A204.1 (cell line): Measurements from ENCODE around the gene CBFA2T3.

Experiments used
- FAIRE-seq: peaks from 2 replicates; lab custom pipeline; 2012; peaks lifted over from hg19 to GRCh38; lab: Jason Lieb, UNC

The CBFA2T3 gene

GRCh38 chr16:88888057-88888456, 89.0 kb downstream of the CBFA2T3 start:
- FAIRE-seq = no peak

DNA sequence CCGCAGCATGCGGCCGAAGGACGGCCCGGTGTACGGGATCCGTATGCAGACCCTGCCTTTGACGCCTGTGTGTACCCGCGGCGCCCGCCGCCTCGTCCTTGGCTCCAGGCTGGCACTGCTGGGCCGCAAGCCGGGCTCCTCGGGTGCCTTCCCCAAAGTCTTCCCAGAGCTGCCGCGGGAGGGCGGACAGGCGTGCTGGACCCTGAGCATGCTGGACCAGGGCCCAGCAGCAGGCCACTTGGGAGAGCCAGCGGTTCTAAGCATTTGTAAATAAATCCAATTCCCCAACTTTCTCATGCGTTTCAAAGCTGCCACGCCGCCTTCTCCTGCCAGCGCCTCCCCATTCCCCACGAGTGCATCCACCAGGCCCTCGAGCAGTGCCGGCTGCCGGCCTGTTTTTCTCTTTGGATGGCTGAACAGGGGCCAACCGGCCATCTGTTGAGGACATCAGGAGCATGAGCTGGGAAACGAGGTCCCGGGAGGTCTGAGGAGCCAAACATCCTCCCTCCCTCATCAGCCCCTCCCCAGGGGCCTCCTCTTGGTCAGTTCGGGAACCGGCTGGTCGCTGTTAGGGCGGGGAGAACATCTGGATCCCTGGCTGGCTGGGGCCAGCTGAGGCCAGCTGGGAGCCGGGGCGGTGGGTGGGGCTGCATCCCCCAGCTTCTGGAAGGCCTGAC, 90.0 kb downstream of the CBFA2T3 start:
- FAIRE-seq = no peak

DNA sequence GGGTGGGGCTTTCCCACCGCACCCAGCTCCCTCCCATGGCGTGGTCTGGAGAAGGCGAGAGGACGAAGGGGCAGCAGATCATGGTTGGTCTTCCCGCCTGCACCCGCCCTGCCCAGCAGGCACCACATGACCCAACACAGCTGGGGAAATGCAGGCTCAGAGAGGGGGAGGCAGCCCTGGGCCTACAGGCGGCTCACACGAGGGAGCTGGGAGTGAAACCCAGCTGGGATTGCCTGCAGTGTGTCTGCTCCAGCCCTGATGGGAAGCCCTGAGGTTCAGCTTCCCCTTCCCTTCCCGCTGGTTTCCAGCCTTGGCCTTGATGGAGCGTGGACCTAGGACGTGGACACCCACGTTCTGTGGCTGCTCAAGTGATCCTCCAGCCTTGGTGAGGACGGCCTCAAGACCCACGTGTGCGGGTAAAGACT, 90.6 kb downstream of the CBFA2T3 start:
- FAIRE-seq = no peak

GRCh38 chr16:88885693-88886280, 91.2 kb downstream of the CBFA2T3 start:
- no peak for FAIRE-seq

GRCh38 chr16:88884569-88885271, 92.3 kb downstream of the CBFA2T3 start:
- no peak for FAIRE-seq

DNA sequence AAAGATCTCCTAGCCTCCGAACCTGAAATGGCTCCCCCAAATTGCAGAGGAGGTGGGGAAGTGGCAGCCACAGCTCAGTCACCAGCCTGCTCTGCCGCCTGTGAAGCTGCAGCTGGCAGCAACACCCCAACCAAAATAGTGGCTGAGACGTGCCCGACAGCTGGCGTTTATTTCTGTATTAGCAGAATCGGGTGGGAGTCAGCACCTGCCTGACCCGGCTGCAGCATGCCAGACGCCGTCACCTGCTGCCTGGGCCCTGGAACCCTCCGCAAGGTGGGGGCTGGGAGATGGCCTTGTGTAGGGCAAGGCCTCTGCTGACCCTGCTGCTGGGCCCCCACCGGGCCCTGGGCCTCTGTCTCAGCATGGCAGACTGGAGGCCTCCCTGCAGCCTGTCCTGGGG, 93.1 kb downstream of the CBFA2T3 start:
- FAIRE-seq = no peak

- FAIRE-seq = no peak
These were observed 93.7 kb downstream of the CBFA2T3 start for GRCh38 chr16:88883117-88883895.

GRCh38 chr16:88882358-88883030, 94.5 kb downstream of the CBFA2T3 start:
- no peak for FAIRE-seq

- no peak for FAIRE-seq
These were observed 95.2 kb downstream of the CBFA2T3 start for GRCh38 chr16:88881675-88882357.

DNA sequence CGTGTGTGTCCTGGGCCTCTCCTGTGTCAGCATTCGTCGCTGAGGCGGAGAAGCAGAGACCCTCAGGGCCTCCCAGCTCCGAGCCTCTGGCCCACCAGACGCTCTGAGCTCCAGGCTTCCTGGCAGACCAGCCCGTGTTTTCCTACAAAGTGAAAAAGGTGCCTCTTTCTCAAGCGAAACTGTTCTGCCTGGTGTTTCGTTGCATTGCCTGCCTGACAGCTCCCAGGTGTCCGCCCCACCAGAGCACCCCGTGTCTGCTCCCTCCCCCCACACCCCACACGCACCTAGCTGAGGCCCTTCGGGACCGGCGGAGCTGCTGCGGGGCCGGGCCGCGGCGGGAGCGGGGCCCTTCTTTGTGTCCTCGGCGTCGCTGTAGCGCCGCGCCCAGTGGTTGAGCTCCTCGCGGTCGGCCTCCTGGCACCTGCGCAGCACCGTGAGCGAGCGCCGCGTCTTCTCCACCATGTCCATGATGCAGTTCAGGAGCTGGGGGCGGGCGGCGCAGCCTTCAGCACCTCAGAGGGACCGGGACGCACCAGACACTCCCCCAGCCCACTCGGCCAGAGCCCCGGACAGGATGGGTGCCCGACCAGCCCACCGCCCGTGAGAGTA, 95.9 kb downstream of the CBFA2T3 start:
- no peak for FAIRE-seq

DNA sequence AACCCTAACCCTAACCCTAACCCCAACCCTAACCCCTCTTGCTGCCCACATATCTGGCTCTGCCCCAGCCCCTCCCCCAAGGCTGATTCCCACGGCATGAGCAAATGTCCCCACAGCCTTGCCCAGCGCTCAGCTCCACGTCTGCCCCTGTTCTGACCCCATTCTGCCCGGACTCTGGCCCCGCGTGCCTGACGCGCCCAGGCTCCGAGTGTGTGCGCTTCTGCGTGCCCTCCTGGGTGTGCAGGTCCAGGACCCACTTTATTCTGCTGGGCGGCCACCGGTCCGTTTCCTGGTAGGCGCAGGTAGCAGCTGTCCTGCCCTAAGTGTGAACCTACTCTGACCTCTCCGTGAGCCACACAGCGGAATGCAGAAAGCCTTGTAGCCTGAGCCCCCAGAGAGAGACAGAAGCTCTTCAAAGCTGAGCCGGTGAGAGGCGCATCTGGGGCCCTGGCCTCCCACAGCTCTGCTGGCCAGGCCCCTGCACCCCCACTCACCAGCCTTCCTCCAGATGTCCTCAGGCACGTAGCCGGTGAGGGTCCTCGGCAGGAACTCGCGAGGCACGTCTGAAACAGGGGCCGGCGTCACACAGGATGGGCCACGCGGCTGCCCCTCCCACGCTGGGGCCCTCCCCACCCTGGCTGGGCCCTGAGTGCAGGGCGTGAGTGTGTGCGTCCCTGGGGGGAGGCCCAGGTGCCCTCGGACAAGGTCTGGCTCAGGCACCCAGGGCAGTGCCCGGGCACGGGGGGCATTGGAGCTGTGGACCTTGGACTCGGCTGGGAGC, 96.6 kb downstream of the CBFA2T3 start:
- FAIRE-seq = no peak

GRCh38 chr16:88879788-88880055, 97.3 kb downstream of the CBFA2T3 start:
- FAIRE-seq = no peak

- no peak for FAIRE-seq
These were observed 97.8 kb downstream of the CBFA2T3 start for GRCh38 chr16:88878967-88879787.

DNA sequence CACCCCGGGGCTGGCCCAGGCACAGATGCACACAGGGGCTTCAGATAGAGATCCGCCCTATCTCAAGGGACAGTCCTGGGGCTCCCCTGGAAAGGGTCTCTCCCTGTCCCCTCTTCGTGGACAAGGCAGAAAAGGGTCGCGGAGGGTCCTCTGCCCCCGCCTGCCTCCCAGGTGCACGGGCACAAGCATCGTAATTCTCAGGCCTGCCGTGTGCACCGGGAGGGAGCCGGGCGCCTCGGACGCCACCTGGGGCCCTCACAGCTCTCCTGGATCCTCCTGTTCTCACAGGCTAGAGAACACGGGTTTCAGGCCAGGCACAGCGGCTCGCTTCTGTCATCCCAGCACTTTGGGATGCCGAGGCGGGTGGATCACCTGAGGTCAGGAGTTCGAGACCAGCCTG, 98.7 kb downstream of the CBFA2T3 start:
- FAIRE-seq = no peak

DNA sequence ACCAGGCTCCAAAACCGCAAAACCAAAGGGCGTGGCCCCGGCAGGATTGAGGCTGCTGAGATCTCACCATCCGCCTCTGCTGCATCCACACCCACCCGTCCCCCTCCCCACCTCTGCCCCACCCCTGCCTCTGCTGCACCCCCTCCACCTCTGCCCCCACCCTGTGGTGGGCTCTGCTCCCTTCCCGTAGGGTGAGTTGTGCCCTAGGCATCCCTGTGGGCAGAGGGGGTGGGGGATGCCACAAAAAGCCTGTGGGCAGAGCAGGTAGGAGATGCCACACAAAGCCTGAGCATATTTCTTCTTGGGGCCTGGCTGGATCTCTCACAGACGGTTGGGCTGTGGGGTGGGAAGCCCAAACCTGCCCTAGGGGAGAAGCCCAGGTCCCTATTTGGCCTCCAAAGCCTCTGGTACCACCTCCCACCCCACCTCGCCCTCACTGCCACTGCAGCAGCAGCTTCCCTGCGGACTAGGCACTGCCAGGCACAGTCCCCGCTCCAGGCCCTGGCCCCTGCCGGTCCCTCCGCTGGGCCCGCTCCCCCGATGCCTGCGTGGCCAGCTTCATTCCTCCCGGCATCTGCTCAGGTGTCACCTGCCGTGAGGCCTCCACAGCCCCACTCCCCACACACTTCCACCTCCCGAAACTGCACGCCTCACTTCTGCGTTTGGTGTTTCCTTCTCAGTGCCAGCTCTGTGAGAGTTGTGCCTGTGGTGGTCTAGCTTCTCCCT, 99.3 kb downstream of the CBFA2T3 start:
- FAIRE-seq = no peak

DNA sequence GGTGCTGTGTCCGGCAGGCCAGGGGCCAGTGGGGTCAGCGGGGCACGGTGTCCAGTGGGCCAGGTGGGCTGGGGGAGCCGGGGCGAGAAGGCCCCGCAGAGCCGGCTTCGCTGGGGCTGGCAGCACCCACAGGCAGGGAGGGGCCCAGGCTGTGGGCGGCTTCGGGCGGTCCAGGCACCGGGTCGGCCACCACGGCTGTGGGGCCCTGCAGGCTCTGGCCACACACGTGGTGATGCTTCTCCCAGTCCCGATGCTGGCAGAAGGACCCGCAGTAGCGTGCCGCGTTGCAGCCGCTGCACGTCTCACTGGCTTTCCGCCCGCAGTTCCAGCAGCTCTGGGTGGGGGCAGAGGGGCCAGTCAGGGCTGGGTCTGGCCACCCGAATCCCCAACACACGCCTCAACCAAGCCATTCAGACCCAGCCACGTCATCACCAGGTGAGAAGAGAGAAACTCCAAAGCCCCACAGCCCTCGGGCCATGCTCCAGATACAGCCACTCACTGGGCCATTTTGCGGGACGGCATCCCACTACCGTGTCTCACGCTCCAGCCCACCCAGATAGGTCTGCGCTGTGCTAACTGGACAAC, 100.0 kb downstream of the CBFA2T3 start:
- no peak for FAIRE-seq

- FAIRE-seq = no peak
These were observed 101.2 kb downstream of the CBFA2T3 start for GRCh38 chr16:88875703-88876234.

DNA sequence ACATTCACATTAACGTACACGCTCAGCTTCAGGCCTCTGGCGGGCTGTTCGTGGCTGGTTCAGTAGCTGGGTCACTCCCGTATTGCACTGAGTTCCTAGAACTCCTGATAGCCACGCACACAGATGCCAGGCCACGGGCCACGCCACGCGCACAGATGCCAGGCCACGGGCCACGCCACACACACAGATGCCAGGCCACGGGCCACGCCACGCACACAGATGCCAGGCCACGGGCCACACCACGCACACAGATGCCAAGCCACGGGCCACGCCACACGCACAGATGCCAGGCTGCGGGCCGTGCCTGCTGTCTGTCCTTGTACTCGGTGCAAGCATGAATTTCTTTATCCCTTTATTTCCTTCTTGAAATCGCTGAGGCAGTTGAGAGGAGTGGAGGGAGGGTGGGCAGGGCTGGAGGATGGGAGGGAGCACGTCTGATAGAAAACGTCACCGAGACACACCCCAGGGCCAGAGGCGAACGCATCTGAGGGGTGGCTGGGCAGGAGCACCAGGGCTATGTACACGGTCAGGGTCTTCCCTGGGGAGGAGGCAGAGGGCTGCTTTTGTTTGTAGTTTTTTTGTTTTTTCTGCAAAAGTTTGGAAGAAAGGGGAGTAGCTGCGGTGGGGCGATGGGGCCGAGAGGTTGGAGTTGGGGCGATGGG, 101.9 kb downstream of the CBFA2T3 start:
- FAIRE-seq = no peak
